H1 (cell line): Measurements from ENCODE around the gene GYPC. TPM values are rescaled to one million over a fixed set of nuclear protein-coding genes. Genes with fewer than 3 reads are reported as not detected.
"Not testable (repeated sequence)": the region's sequence is repeated elsewhere in the genome, so short reads cannot be mapped to it uniquely, and the experiment has no call there.

Experiments used
- CTCF ChIA-PET: fragments of 300-600 bp; sonication (Branson Sonifier 250); formaldehyde crosslinking; loops from one replicate; lab custom pipeline; 2021; ENCODE audit not compliant: partially characterized antibody; lab: Charles Lee
- POLR2A ChIA-PET: fragments of 300-600 bp; sonication (Branson Sonifier 250); formaldehyde crosslinking; loops from one replicate; lab custom pipeline; 2021; ENCODE audit warnings: inconsistent platforms; ENCODE audit not compliant: partially characterized antibody; lab: Charles Lee
- DNase-seq, 2 experiments: peaks; one replicate each; pipeline versions ENCODE4 v3.0.0 to v3.0.0-alpha.2; 2010 to 2022; ENCODE audit warnings: low spot score in 2 of 2, low read depth in 1 of 2, mixed read lengths in 1 of 2
- FAIRE-seq: peaks from 2 replicates; lab custom pipeline; 2011; peaks lifted over from hg19 to GRCh38; lab: Jason Lieb, UNC
- H2AFZ ChIP-seq: 2 replicates; pipeline ENCODE4 v1.8.1; 2012; ENCODE audit warnings: low read length, inconsistent platforms
- H2AK5ac ChIP-seq: 2 replicates; pipeline ENCODE4 v1.6.1; 2013; ENCODE audit warnings: low read depth, low read length
- H2BK120ac ChIP-seq: replicated peaks from 2 replicates; pipeline ENCODE3; 2013; ENCODE audit warnings: low read depth, low read length, inconsistent platforms
- H2BK12ac ChIP-seq: 2 replicates; pipeline ENCODE4 v1.6.1; 2013; ENCODE audit warnings: low read depth, low read length
- H2BK15ac ChIP-seq: 2 replicates; pipeline ENCODE4 v1.6.1; 2013; ENCODE audit warnings: low read length
- H2BK20ac ChIP-seq: 2 replicates; pipeline ENCODE4 v1.6.1; 2013; ENCODE audit warnings: low read length
- H2BK5ac ChIP-seq: 2 replicates; pipeline ENCODE4 v1.6.1; 2013; ENCODE audit warnings: low read depth, low read length
- H3K14ac ChIP-seq: 2 replicates; pipeline ENCODE4 v1.6.1; 2013; ENCODE audit warnings: inconsistent platforms; ENCODE audit not compliant: insufficient read length
- H3K18ac ChIP-seq: 2 replicates; pipeline ENCODE4 v1.6.1; 2013; ENCODE audit warnings: low read length; ENCODE audit errors: extremely low read depth
- H3K23ac ChIP-seq: 2 replicates; pipeline ENCODE4 v1.6.1; 2013; ENCODE audit warnings: inconsistent platforms; ENCODE audit not compliant: insufficient read length
- H3K23me2 ChIP-seq: 2 replicates; pipeline ENCODE4 v1.6.1; 2013; ENCODE audit warnings: low read depth, low read length
- H3K27ac ChIP-seq: 2 replicates; pipeline ENCODE4 v1.6.1; 2011; ENCODE audit warnings: low read depth, low read length, inconsistent platforms
- H3K27me3 ChIP-seq, 4 experiments: replicated peaks in 1 of 4; 1 replicate in 1 of 4; 2 replicates in 3 of 4; pipeline versions ENCODE4 v1.6.1 to v1.8.1; 2011 to 2013; ENCODE audit warnings: low read length in 3 of 4, mild to moderate bottlenecking in 3 of 4, inconsistent platforms in 2 of 4, mixed read lengths in 2 of 4, moderate library complexity in 1 of 4; ENCODE audit not compliant: control insufficient read depth in 3 of 4, insufficient read depth in 3 of 4; ENCODE audit errors: extremely low read depth in 1 of 4
- H3K36me3 ChIP-seq, 4 experiments: 2 replicates each; pipeline versions ENCODE4 v1.6.1 to v1.8.1; 2011 to 2013; ENCODE audit warnings: mild to moderate bottlenecking in 4 of 4, low read length in 3 of 4, moderate library complexity in 2 of 4, control low read depth in 1 of 4, inconsistent platforms in 1 of 4; ENCODE audit not compliant: insufficient read depth in 4 of 4, control insufficient read depth in 2 of 4
- H3K4ac ChIP-seq: replicated peaks from 2 replicates; pipeline ENCODE3; 2013; ENCODE audit warnings: low read length, low read depth, mixed read lengths, inconsistent platforms; ENCODE audit not compliant: insufficient read length
- H3K4me1 ChIP-seq, 4 experiments: replicated peaks in 1 of 4; 1 replicate in 1 of 4; 2 replicates in 3 of 4; pipeline versions ENCODE4 v1.6.1 to v1.8.1; 2011 to 2013; ENCODE audit warnings: low read length in 3 of 4, inconsistent platforms in 2 of 4, mixed read lengths in 1 of 4; ENCODE audit not compliant: insufficient read depth in 4 of 4, control insufficient read depth in 3 of 4
- H3K4me2 ChIP-seq, 2 experiments: 2 replicates each; pipeline versions ENCODE4 v1.6.1 to v1.8.1; 2011 to 2013; ENCODE audit warnings: low read depth in 2 of 2, low read length in 2 of 2, control low read depth in 1 of 2, inconsistent platforms in 1 of 2, mild to moderate bottlenecking in 1 of 2; ENCODE audit not compliant: insufficient read depth in 1 of 2
- H3K4me3 ChIP-seq, 4 experiments: fragments of 200-600, 300-600 bp in 1 of 4; sonication (generic), shearing (Covaris generic), sonication (Bioruptor Twin) in 1 of 4; 2 replicates each; pipeline versions ENCODE4 v1.5.1 to v1.8.1; 2011 to 2016; ENCODE audit warnings: low read length in 4 of 4, low read depth in 3 of 4, control low read depth in 2 of 4, inconsistent platforms in 2 of 4, mild to moderate bottlenecking in 2 of 4, mixed read lengths in 1 of 4, moderate library complexity in 1 of 4; ENCODE audit not compliant: insufficient read depth in 2 of 4; ENCODE audit errors: extremely low read depth in 1 of 4
- H3K56ac ChIP-seq: replicated peaks from 2 replicates; pipeline ENCODE3; 2013; ENCODE audit warnings: low read depth, mild to moderate bottlenecking, mixed read lengths, low read length, inconsistent platforms; ENCODE audit not compliant: insufficient read length
- H3K79me1 ChIP-seq: 2 replicates; pipeline ENCODE4 v1.6.1; 2013; ENCODE audit warnings: low read depth, low read length, control low read depth
- H3K79me2 ChIP-seq, 2 experiments: 2 replicates each; pipeline versions ENCODE4 v1.6.1 to v1.8.1; 2012 to 2013; ENCODE audit warnings: low read length in 2 of 2, mild to moderate bottlenecking in 2 of 2, inconsistent platforms in 1 of 2; ENCODE audit not compliant: insufficient read depth in 2 of 2, control insufficient read depth in 1 of 2
- H3K9ac ChIP-seq, 4 experiments: replicated peaks in 1 of 4; 1 replicate in 1 of 4; 2 replicates in 3 of 4; pipeline versions ENCODE4 v1.6.1 to v1.8.1; 2011 to 2013; ENCODE audit warnings: low read depth in 3 of 4, low read length in 3 of 4, control low read depth in 2 of 4, mild to moderate bottlenecking in 2 of 4, moderate library complexity in 2 of 4, inconsistent platforms in 1 of 4; ENCODE audit errors: extremely low read depth in 1 of 4
- H3K9me3 ChIP-seq, 2 experiments: 2 replicates each; pipeline versions ENCODE4 v1.6.1 to v1.8.1; 2012 to 2013; ENCODE audit warnings: mild to moderate bottlenecking in 2 of 2, moderate library complexity in 2 of 2, control low read depth in 1 of 2, inconsistent platforms in 1 of 2, low read depth in 1 of 2, low read length in 1 of 2, mixed read lengths in 1 of 2; ENCODE audit not compliant: insufficient read depth in 2 of 2
- H4K20me1 ChIP-seq, 2 experiments: replicated peaks in 1 of 2; 2 replicates each; pipeline versions ENCODE3 to v1.8.1; 2011 to 2013; ENCODE audit warnings: inconsistent platforms in 2 of 2, low read length in 2 of 2, mild to moderate bottlenecking in 1 of 2; ENCODE audit not compliant: insufficient read depth in 2 of 2, control insufficient read depth in 1 of 2
- H4K5ac ChIP-seq: 2 replicates; pipeline ENCODE4 v1.6.1; 2013; ENCODE audit warnings: low read length, low read depth, mixed read lengths, inconsistent platforms; ENCODE audit not compliant: insufficient read length
- H4K8ac ChIP-seq: 2 replicates; pipeline ENCODE4 v1.8.0; 2013; ENCODE audit warnings: mild to moderate bottlenecking, moderate library complexity, low read length, inconsistent platforms; ENCODE audit not compliant: insufficient read depth; ENCODE audit errors: extremely low read depth
- H4K91ac ChIP-seq: replicated peaks from 2 replicates; pipeline ENCODE3; 2013; ENCODE audit warnings: low read length, mixed read lengths, inconsistent platforms; ENCODE audit not compliant: insufficient read length
- WGBS, 2 experiments: shearing (Covaris generic) in 1 of 2; methylation state at CpG; one replicate each; pipeline versions ENCODE4 v1.1.6 to v1.1.7; 2013 to 2015; ENCODE audit warnings: low lambda C conversion rate in 2 of 2, mixed read lengths in 2 of 2, inconsistent platforms in 1 of 2, low coverage in 1 of 2, missing lambda C conversion rate in 1 of 2; ENCODE audit not compliant: insufficient replicate concordance in 2 of 2, insufficient coverage in 1 of 2, insufficient read length in 1 of 2; ENCODE audit errors: extremely low coverage in 1 of 2, missing lambda C conversion rate in 1 of 2; 5-methylcytosine and 5-hydroxymethylcytosine counted together
- polyA plus RNA-seq, 7 experiments: library from polyadenylated mRNA; depleted of rRNA in 3 of 7; stranded (reverse) in 5 of 7; unstranded in 2 of 7; fragments of >200 nt in 5 of 7; fragments of 200-250 nt in 2 of 7; gene quantifications; 1 replicate in 5 of 7; 2 replicates in 1 of 7; 4 replicates in 1 of 7; pipeline versions ENCODE4 v1.2.1 to v1.2.3, GENCODE V29; 2011 to 2013; ENCODE audit warnings: missing spikeins in 2 of 7, mixed read lengths in 2 of 7
- total RNA-seq: library from RNA; stranded (reverse); fragmentation: NEBNext Ultra II Directional; extraction: Animal tissue kit (Norgen Biotek cat#: 25700); gene quantifications from 2 replicates; pipeline ENCODE4 v1.2.1, GENCODE V29; 2021

Gene GYPC
- total and polyA plus RNA-seq, 2 of the 8 experiments (the other 6 are each of a cell fraction or from before 2014, with no cell fraction given) = 26.8 to 53.6 TPM

DNA sequence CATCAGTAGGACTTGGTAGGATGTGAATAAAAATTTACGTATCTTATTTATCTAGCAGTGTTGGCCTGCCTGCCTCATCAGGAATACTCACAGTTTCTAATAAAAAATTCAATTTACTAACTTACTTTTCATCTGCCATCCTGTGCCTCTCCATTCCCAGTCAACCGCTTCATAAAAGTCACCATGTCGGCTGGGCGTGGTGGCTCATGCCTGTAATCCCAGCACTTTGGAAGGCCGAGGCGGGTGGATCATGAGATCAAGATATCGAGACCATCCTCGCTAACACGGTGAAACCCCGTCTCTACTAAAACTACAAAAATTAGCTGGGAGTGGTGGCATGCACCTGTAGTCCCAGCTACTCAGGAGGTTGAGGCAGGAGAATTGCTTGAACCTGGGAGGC, 61.3 kb downstream of the GYPC start:
- H2BK15ac ChIP-seq, H3K56ac ChIP-seq, H3K79me1 ChIP-seq, H3K36me3 ChIP-seq, H2BK20ac ChIP-seq, H3K79me2 ChIP-seq, H3K27me3 ChIP-seq, H2AFZ ChIP-seq, FAIRE-seq, H3K23ac ChIP-seq, H4K5ac ChIP-seq, H3K4me2 ChIP-seq, H3K9me3 ChIP-seq, H3K14ac ChIP-seq, H3K23me2 ChIP-seq, H4K20me1 ChIP-seq, POLR2A ChIA-PET, H2AK5ac ChIP-seq, H2BK12ac ChIP-seq, H4K8ac ChIP-seq, H3K4me1 ChIP-seq, H3K9ac ChIP-seq, H2BK5ac ChIP-seq, H4K91ac ChIP-seq, H3K4me3 ChIP-seq, H2BK120ac ChIP-seq, H3K18ac ChIP-seq, H3K27ac ChIP-seq, H3K4ac ChIP-seq: not testable (repeated sequence)
- 88% methylated on average over 10 of the region's 10 CpGs; no CpG with 5 or more reads in 1 of the 2 experiments for WGBS, 2 experiments
- CTCF ChIA-PET = interaction anchor here (0.7 kb wide), 1 partner anchor 472 kb away, joined by 3 read pairs; no protein-coding TSS in a partner anchor
- peak in 1 of 2 experiments; percentile 13 for DNase-seq
